Measurements from ENCODE around the gene RMI1.

RMI1 gene

DNA sequence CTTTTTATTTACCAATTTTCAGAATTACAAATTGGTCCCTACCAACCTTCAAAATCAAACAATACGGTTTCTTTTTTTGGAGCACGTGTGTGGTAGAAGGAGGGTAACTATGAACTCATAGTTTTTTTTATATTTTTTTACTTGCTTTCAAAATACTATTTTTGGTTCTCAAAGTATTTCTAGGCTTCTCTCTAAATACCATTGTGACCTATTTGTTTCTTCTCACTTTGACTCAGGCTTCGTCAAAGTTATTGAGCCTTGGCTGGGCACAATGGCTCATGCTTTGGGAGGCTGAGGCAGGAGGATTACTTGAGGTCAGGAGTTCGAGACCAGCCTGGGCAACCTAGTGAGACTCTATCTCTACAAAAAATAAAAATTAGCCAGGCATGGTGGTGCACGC is 47.8 kb upstream of the RMI1 start:
- no peaks in the 10 kb centered on the region for H3K27me3 ChIP-seq (ENCODE audit: insufficient read depth, poor library complexity, severe bottlenecking)
- no peak for DNase-seq (ENCODE audit: low read depth in 1 of 2, low spot score in 1 of 2)
- H3K27ac ChIP-seq (replicated peaks) = no peak overlapping the region; the same call in 1 of the 2 replicates
- TF ChIP-seq POLR2AphosphoS5 (IDR thresholded peaks at IDR 0.05; ENCODE audit: low read depth) (no peak), CTCF (IDR thresholded peaks at IDR 0.05; ENCODE audit: insufficient read depth, low read length) (no peak), GABPA (IDR thresholded peaks at IDR 0.05; ENCODE audit: low read depth) (no peak), SPI1 (IDR thresholded peaks at IDR 0.05; ENCODE audit: borderline replicate concordance, low read depth) (no peak)
- TF ChIP-seq, protein P1, sequence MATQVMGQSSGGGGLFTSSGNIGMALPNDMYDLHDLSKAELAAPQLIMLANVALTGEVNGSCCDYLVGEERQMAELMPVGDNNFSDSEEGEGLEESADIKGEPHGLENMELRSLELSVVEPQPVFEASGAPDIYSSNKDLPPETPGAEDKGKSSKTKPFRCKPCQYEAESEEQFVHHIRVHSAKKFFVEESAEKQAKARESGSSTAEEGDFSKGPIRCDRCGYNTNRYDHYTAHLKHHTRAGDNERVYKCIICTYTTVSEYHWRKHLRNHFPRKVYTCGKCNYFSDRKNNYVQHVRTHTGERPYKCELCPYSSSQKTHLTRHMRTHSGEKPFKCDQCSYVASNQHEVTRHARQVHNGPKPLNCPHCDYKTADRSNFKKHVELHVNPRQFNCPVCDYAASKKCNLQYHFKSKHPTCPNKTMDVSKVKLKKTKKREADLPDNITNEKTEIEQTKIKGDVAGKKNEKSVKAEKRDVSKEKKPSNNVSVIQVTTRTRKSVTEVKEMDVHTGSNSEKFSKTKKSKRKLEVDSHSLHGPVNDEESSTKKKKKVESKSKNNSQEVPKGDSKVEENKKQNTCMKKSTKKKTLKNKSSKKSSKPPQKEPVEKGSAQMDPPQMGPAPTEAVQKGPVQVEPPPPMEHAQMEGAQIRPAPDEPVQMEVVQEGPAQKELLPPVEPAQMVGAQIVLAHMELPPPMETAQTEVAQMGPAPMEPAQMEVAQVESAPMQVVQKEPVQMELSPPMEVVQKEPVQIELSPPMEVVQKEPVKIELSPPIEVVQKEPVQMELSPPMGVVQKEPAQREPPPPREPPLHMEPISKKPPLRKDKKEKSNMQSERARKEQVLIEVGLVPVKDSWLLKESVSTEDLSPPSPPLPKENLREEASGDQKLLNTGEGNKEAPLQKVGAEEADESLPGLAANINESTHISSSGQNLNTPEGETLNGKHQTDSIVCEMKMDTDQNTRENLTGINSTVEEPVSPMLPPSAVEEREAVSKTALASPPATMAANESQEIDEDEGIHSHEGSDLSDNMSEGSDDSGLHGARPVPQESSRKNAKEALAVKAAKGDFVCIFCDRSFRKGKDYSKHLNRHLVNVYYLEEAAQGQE (IDR thresholded peaks at IDR 0.05; ENCODE audit: insufficient replicate concordance, low read depth) = no peak
- no peak overlapping the region for H3K4me3 ChIP-seq (replicated peaks; ENCODE audit: insufficient read depth, low read length)

DNA sequence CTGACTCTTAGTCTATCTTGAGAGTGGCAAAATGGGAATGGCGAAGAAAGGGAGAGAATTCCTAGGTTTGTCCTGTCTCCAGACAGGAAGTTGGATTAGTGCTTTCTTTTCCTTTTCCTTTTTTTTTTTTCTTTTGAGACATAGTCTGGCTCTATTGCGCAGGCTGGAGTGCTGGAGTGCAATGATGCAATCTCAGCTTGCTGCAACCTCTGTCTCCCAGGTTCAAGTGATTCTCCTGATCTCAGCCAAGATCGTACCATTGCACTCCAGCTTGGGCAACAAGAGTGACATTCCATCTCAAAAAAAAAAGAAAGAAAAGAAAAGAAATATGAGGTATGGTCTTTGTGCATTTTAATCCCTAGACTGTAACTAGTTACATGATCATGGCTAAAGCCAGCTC is 46.8 kb upstream of the RMI1 start:
- TF ChIP-seq, protein P1 (IDR thresholded peaks at IDR 0.05; ENCODE audit: insufficient replicate concordance, low read depth) = no peak
- TF ChIP-seq CTCF (IDR thresholded peaks at IDR 0.05; ENCODE audit: insufficient read depth, low read length) = no peak
- no peak for TF ChIP-seq SPI1 (IDR thresholded peaks at IDR 0.05; ENCODE audit: borderline replicate concordance, low read depth)
- no peak for TF ChIP-seq GABPA (IDR thresholded peaks at IDR 0.05; ENCODE audit: low read depth)
- no peak for TF ChIP-seq POLR2AphosphoS5 (IDR thresholded peaks at IDR 0.05; ENCODE audit: low read depth)
- DNase-seq (ENCODE audit: low read depth in 1 of 2, low spot score in 1 of 2) = peak; percentile 47 to 70
- Histone ChIP-seq H3K27ac (replicated peaks) (peak overlapping the region; percentile 39), H3K27me3 (ENCODE audit: insufficient read depth, poor library complexity, severe bottlenecking) (no peaks in the 10 kb centered on the region), H3K4me3 (replicated peaks; ENCODE audit: insufficient read depth, low read length) (no peak overlapping the region)

- peak overlapping the region; percentile 41 for H3K27ac ChIP-seq (replicated peaks)
- no peaks in the 10 kb centered on the region for H3K27me3 ChIP-seq (ENCODE audit: insufficient read depth, poor library complexity, severe bottlenecking)
- H3K4me3 ChIP-seq (replicated peaks; ENCODE audit: insufficient read depth, low read length) = no peak overlapping the region
- TF ChIP-seq CTCF (IDR thresholded peaks at IDR 0.05; ENCODE audit: insufficient read depth, low read length) (no peak), SPI1 (IDR thresholded peaks at IDR 0.05; ENCODE audit: borderline replicate concordance, low read depth) (peak; percentile 50; the same call in 1 of the 2 replicates)
- DNase-seq (ENCODE audit: low read depth in 1 of 2, low spot score in 1 of 2) = peak in 1 of 2 experiments; percentile 64
Measured at GRCh38 chr9:83934569-83935275, 45.9 kb upstream of the RMI1 start.

All from HL-60 (cell line).